Activated CD4-positive, alpha-beta T cell treated with anti-CD3 and anti-CD28 coated beads, Interleukin-2, amount 50 U/mL, for 4 hours (primary cell): ENCODE data around the gene WFDC9.
"Not testable (repeated sequence)": the region's sequence is repeated elsewhere in the genome, so short reads cannot be mapped to it uniquely, and the experiment has no call there.

ENCODE experiments used
- DNase-seq, 2 experiments: peaks; one replicate each; pipeline ENCODE4 v3.0.0-alpha.2; 2020

WFDC9 gene

DNA sequence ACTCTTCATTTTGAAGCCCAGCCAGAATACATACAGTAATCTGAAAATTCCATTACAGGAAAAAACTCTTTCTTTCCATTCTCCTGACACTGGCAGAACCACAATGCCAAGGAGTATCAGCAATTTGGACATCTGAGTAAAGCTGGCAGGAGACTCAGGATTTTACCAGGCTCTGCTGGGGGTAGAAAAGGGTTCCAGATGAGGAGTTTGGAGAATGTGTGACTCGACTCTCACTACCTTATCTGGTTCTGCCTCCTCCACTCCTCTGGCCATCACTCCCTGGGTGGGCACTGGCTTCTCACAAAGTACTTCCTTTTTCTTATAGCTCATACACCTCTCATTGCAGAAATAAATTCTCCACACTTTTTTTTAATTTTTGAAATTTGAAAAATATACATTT is 41.4 kb downstream of the WFDC9 start:
- no peak for DNase-seq

DNA sequence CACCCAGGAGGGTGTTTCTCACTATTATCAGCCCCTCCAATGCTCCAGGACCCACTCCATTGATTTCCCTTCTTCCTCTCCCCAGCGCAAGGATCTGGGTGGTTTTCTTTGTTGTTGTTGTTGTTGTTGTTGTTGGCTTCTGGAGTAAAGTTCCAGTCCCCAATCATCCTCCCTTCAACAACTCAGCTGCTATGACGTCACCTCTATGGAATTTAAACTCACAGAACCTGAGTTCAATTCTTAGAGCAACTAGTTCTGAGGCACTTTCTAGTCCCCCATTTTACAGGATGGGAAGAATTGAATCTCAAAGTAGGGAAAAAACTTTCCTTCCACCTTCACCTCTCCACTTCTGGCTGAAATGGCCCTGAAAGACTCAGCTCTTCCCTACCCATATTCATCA is 42.3 kb downstream of the WFDC9 start:
- DNase-seq, result no peak

DNA sequence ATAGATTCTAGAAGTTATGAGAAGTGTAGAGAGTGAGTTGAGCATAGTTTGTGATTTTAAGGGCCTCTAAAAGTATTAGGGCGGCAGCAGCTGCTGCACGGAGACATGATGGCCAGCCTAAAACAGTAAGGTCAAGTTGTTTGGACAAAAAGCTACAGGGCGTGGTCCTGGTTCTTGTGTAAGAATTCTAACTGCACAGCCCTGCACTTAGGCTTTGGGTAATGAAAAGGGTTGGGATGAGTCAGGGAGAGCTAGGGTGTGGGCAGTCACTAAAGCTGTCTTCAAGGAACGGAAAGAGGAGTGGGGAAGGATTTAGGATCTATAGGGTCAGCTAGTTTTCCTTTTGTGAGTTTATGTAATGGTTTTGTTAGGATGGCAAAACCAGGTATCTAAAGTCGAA is 45.1 kb downstream of the WFDC9 start:
- not testable (repeated sequence) for DNase-seq

DNA sequence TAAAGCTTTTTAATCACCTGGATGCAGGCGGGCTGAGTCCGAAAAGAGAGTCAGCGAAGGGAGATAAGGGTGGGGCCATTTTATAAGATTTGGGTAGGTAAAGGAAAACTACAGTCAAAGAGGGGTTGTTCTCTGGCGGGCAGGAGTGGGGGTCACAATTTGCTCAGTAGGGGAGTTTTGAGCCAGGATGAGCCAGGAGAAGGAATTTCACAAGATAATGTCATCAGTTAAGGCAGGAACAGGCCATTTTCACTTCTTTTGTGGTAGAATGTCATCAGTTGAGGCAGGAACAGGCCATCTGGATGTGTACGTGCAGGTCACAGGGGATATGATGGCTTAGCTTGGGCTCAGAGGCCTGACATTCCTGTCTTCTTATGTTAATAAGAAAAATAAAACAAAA is 46.8 kb downstream of the WFDC9 start:
- DNase-seq, result not testable (repeated sequence)

DNA sequence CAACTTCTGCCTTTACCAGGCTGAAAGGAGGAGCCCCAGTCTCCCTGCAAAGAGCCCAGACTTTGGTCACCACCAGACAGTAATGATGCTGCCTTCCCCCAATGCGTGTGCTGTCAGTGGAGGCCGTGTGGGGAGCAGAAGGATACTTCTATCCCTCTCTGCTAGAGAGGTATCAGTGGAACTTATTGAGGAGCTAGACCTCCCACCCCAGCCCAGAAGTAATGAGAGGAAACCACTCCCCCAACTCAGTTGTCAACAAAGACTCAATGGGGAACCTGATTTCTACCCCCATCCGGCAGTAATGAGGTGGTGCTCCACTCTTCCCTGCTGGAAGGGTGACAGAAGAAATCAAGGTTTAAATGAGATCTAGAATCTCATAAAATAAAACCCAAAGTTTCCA is 47.6 kb downstream of the WFDC9 start:
- no peak for DNase-seq

DNA sequence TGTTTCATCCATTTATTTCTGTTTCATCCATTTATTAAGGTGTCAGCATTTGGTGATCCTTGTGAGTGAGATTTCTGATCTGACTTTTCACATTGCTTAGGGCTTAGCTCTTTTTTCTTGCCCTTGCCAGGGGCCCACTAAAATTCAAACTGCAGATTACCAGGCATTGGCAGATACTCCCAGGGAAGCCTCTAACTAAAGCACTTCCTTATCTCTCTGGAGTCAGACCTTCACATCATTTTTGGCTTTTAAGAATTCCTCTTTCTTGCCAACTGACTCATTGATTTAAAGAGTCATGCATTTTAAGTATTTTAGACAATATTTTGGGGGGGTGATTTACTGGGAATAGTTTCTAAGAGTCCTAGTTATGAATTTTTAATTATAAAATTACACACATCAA is 49.4 kb downstream of the WFDC9 start:
- DNase-seq, result no peak

DNA sequence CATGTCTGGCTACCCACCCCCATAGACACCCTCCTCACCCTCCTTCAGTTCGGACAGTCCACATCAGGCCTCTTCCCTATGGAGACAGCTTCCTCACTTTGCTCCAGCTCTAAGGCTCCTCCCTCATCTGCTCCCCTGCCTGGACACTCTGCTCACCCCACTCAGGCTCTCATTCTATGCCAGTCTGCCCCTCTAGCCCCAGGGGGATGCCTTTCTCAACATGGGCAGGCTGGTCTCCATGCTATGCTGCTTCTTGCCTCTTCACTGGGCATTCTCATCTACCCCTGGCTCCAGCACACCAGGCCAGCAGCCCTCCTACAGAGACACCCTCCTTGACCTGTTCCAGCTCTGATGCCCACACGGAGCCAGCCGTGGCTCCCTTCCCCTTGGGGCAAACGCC is 51.9 kb downstream of the WFDC9 start, which contains the start of gene WFDC8:
TSS of gene WFDC8 (minus strand) at position 101 of the 400 bp plus-strand sequence. CDS start at position 64, 37 bp downstream.
- no peak for DNase-seq

DNA sequence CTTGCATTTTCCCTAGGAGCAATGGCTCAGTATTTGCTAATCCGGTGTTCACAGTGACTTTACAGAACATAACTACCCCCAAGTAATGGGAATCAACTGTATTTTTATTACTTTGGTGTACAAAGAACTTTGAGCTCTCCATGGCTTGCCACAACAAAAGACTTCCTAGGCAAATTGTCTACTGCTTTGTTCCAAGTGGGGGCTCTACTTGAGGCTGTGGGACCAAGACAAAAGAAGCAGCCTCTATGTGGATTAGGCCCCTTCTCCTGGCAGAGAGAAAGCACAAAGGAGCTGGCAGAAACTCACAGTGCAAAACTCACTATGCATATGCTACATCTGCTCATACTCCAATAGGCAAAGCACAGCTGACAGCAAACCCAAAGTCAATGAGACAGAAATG is 52.9 kb downstream of the WFDC9 start:
- no peak for DNase-seq

DNA sequence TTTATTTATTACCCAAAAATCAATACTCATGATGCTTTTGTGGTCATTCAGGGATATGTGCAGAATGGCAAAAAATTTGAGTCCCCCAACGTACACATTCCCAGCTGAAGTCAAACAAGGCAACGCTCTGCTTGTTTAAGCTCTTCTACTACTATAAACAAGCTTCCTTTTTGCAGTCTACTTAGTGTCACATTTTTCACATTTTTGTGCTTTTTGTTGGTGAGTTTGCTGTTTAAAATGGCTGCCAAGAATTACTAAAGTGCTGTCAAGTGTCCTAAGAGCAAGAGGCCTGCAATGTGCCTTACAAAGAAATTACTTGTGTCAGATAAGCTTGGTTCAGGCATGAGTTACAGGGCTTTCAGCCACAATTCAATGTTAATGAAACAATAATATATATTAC is 54.1 kb downstream of the WFDC9 start:
- no peak for DNase-seq

DNA sequence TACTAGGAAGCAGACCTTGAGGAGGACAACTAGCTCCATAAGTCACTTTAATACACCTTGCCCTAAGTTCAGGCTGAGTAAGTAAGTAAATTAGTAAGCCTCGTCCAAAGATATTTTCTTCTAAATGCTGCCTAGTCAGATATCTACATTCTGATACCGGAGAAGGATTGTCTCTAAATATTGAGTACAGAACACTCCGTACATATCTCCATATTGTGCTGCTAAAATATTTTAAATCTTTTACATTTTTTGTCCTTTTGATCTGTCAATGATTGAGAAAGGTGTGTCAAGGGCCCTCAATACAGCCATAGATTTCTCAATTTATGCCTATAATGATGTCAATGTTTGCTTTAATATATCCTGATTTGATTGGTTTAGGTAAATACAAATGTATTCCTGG is 55.2 kb downstream of the WFDC9 start:
- DNase-seq, result no peak

DNA sequence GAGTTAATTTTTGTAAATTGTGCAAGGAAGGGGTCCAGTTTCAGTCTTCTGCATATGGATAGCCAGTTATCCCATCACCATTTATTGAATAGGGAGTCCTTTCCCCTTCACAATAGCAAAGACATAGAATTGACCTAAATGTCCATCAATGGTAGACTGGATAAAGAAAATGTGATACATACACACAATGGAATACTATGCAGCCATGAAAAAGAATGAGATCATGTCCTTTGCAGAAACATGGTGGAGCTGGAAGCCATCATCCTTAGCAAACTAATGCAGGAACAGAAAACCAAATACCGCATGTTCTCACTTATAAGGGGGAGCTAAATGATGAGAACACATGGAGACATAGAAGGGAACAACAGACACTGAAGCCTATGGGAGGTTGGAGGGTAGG is 61.4 kb downstream of the WFDC9 start:
- not testable (repeated sequence) for DNase-seq

DNA sequence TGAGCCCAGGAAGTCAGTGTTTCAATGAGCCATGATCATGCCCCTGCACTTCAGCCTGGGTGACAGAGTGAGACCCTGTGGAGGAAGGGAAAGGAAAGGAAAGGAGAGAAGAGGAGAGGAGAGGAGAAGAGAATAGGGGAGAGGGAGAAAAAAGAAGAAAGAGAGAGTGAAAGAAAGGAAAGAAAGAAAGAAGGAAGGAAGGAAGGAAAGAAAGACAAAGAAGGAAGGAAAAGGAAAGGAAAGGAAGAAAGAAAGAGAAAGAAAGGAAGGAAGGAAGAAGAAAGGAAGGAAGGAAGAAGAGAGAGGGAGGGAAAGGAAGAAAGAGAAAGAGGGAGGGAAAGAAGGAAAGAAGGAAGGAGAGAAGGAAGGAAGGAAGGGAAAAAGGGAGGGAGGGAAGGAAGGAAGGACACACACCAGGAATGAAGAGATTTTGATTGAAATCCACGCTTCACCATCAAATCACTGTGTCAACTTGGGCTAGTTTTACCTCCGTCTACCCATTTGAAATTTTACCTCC is 66.3 kb downstream of the WFDC9 start:
- DNase-seq, result no peak
